Globus pallidus (tissue), 1 donor: ENCODE data around the gene PPME1.
A peak's percentile ranks its signal among the peaks of the same experiment; 100 is the strongest.
"Not testable (repeated sequence)": the region's sequence is repeated elsewhere in the genome, so short reads cannot be mapped to it uniquely, and the experiment has no call there.

Source experiments
- DNase-seq: peaks from one replicate; pipeline ENCODE4 v3.0.0-alpha.2; 2015; ENCODE audit warnings: low spot score

PPME1 gene, protein sequence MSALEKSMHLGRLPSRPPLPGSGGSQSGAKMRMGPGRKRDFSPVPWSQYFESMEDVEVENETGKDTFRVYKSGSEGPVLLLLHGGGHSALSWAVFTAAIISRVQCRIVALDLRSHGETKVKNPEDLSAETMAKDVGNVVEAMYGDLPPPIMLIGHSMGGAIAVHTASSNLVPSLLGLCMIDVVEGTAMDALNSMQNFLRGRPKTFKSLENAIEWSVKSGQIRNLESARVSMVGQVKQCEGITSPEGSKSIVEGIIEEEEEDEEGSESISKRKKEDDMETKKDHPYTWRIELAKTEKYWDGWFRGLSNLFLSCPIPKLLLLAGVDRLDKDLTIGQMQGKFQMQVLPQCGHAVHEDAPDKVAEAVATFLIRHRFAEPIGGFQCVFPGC

GRCh38 chr11:74170694-74171629, at the start of gene PPME1, which contains the start of gene C2CD3:
TSS of gene PPME1 (plus strand) at chr11:74171289. CDS start at chr11:74171422, 133 bp downstream.
TSS of gene C2CD3 (minus strand) at chr11:74171002. CDS start at chr11:74170792, 210 bp downstream.
- DNase-seq, result peak; percentile 100

DNA sequence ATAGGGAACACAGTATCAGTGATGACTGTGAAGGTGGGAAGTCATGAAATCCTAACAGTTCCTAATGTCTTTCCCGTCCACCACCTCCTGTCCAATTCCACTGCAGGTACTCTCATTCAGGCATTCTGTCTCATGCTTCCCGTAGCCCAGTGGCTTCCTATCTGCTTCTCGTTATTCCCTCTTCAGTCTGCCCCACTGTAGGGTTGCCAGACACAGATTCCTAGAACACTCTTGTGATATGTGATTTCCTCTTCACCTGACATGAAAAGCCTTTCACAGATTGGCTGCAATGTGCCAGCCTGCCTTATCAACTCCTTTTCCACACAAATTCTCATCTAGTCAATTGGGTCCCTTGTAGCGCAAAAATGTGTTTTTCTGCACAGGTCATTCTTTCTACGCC, 49.3 kb upstream of the PPME1 start:
- DNase-seq, result no peak

DNA sequence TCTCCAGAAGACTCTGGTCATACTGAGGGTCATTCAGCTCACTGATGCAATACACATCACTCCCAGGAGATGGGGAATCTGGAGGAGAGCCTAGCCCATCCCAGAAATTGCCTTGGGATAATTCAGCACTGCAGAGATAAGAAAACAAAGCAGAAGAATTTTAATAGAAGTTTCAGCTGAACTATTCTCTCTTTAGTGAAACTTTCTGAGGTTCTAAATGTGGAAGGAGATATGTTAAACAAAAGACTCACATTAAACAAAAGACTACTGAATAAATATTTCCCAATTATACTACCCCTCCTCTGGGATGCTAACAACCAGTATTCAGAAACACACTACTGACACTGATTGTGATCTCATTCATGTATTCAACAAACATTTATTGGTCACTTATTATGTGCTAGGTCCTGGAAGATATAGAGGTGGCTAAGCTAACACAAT, 48.1 kb upstream of the PPME1 start:
- no peak for DNase-seq

DNA sequence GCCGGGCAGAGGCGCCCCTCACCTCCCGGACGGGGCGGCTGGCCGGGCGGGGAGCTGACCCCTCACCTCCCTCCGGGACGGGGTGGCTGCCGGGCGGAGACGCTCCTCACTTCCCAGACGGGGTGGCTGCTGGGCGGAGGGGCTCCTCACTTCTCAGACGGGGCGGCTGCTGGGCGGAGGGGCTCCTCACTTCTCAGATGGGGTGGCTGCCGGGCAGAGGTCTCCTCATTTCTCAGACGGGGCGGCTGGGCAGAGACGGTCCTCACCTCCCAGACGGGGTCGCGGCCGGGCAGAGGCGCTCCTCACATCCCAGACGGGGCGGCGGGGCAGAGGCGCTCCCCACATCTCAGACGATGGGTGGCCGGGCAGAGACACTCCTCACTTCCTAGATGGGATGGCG, 42.0 kb upstream of the PPME1 start:
- DNase-seq, result not testable (repeated sequence)

- DNase-seq, result no peak
These were observed 38.3 kb upstream of the PPME1 start for GRCh38 chr11:74132833-74133232.

GRCh38 chr11:74133436-74133835, 37.7 kb upstream of the PPME1 start:
- DNase-seq, result no peak

DNA sequence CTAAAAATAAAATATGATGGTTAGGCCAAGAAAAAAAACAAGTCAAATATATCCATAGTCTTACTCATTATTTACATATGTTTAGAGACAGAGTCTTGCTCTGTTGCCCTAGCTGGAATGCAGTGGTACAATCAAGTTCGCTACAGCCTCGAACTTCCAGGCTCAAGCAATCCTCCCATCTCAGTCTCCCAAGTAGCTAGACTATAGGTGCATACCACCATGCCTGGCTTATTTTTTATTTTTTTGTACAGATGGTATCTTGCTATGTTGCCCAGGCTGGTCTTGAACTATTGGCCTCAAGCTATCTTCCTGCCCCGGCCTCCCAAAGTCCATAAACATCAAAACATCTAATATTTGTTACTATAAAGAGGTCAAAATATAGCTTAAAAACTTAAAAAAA, 36.4 kb upstream of the PPME1 start:
- no peak for DNase-seq

DNA sequence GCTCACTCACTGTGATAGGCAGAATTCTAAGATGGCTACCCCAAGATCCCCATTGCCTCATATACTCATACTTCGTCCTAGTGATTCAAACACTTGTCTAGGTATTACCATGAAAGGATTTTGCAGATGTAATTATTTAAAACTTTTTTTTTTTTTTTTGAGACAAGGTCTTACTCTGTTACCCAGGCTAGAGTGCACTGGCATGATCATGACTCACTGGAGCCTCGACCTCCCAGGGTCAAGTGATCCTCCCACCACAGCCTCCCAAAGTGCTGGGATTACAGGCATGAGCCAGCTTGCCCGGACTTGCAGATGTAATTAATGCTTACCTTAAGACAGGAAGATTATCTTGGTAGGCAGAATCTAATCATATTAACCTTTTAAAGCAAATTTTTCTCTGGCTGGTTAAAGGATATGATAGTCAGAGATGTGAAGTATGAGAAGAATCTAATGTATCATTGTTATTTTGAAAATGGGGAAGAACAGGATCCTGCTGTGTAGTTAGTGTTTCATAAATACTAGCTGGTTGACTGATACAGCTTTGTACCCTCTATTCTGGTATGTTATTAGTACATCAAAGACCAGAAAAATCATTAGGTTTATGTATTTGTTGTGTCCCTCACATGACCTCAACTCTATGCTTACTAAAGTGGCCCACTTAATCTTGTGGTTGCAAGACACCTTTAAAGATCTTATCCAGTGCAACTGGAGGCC, 35.8 kb upstream of the PPME1 start:
- no peak for DNase-seq

- DNase-seq, result no peak
These were observed 33.1 kb upstream of the PPME1 start for GRCh38 chr11:74138021-74138420.

DNA sequence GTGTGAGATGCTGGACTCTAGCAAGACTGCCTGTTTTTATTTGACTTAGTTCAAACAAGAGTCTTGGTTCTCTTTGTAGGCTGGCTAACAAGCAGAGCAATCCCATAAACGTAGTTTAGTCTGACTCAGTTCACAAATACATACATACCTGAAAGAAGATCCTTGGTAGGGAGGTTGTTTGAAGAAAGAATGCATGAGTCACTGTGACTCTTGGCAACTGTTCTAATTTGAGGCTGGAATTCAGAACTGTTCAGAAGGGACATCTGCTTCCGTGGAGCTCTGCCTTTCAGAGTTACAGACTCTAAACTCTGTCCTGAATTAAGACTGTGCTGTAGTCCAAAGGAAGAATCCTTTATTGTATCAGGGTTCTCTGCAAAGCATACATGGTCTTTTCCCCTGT, 32.5 kb upstream of the PPME1 start:
- DNase-seq, result peak; percentile 13

GRCh38 chr11:74139151-74139918, 31.8 kb upstream of the PPME1 start:
- DNase-seq, result no peak

DNA sequence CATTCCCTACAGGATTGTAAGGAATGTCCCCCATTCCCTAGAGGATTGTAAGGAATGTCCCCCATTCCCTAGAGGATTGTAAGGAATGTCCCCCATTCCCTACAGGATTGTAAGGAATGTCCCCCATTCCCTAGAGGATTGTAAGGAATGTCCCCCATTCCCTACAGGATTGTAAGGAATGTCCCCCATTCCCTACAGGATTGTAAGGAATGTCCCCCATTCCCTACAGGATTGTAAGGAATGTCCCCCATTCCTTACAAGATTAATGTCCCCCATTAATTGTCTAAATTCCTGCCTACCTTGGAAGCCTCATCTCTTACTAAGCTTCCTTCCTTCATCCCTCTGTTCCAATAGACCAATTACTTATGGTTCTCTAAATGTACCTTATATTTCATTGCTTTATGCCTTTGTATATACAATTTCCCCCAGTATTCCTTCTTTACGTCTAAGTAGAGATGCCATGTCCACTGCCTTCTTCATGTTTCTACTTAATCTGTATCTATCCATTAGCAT, 31.1 kb upstream of the PPME1 start:
- not testable (repeated sequence) for DNase-seq

DNA sequence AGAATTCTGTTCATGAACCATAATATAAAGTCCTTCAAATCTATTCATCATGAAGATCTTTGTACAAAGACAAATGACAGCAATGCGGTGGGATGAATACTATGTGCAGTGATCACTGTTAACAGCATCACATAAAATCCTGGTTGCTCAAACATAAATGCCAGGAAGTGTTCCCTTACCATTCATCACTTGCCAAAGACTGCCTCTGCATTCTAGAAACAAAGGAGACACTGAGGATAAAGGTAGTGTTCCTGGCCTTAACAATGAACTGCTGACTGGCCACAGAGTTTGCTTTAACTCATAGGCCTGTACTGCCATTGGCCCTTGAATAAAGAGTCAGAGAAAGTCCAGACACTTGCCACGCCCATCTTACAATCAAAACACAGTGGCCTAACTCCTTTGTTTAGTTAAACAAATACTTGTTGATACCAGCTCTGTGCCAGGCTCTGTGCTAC, 29.8 kb upstream of the PPME1 start:
- DNase-seq, result no peak

GRCh38 chr11:74141908-74142307, 29.2 kb upstream of the PPME1 start:
- DNase-seq, result no peak

DNA sequence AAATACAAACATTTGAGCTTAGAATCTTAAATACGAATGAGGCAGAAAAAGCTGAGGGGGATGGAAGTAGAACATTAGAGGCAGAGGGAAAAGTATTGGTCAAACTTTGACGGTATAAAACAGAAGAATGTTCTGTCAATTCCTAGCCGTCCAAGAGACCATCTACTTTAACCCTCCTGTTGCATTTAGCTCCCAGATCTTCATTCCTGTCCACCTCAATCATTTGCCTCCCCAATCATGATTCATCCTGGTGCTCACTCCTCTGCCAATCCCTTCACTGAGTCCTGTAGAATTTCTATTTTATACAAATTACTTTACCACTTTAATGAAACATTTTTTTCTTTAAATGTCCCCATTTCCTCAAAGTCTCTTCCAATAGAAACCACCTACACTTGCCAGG, 28.5 kb upstream of the PPME1 start:
- DNase-seq, result no peak

DNA sequence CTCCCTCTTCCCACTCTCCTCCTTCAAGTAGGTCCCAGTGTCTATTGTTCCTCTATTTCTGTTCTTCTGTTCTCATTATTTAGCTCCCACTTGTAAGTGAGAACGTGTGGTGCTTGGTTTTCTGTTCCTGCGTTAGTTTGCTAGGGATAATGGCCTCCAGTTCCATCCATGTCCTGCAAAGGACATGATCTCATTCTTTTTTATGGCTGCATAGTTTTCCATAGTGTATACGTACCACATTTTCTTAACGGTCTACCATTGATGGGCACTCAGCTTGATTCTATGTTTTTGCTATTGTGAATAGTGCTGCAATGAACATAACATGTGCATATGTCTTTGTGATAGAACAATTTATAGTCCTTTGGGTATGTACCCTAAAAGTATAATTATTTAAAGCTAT, 26.5 kb upstream of the PPME1 start:
- DNase-seq, result no peak

- DNase-seq, result no peak
These were observed 23.7 kb upstream of the PPME1 start for GRCh38 chr11:74147199-74147929.

DNA sequence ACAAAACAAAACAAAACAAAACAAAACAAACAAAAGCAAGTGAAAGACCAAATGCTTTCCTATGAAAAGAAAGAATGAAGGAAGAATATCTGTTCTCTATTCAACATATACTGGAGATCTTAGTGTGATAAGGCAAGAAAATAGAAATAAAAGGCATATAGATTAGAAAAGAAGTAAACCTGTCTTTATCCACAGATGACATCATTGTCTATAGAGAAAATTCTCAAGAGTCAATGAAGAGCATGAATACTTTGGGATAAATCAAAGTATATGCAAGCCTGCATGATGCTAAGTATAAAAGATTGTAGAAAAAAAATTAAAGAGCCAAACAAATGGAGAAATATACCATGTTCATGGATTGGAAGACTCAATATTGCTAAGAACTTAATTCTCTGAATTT, 17.9 kb upstream of the PPME1 start:
- DNase-seq, result no peak

- DNase-seq, result no peak
These were observed 16.3 kb upstream of the PPME1 start for GRCh38 chr11:74154620-74155281.

DNA sequence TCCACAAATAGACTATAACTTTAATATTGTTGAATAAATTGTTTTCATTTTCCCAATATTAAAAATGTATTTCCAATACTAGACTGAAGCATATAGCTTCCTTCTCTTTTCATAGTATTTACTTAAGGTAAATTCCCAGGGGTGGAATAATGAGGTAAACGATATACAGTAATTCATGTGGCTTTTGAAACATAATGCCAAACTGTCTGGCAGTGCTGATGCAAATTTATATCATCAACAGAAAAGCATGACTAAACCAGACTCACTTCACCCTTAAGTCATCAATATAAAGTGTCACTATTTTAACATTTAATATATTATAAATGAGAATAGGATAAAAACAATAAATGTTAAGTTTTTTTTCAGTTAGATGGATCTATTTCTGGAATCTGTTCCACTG, 13.9 kb upstream of the PPME1 start:
- DNase-seq, result no peak
